ENCODE measurements around the gene ERAL1. TPM values are rescaled to one million over a fixed set of nuclear protein-coding genes. Genes with fewer than 3 reads are reported as not detected.

Gene ERAL1
- polyA plus RNA-seq, 1 donor (not counting 4 experiments of a cell fraction or from before 2014, with no cell fraction given) = 46.5 TPM

DNA sequence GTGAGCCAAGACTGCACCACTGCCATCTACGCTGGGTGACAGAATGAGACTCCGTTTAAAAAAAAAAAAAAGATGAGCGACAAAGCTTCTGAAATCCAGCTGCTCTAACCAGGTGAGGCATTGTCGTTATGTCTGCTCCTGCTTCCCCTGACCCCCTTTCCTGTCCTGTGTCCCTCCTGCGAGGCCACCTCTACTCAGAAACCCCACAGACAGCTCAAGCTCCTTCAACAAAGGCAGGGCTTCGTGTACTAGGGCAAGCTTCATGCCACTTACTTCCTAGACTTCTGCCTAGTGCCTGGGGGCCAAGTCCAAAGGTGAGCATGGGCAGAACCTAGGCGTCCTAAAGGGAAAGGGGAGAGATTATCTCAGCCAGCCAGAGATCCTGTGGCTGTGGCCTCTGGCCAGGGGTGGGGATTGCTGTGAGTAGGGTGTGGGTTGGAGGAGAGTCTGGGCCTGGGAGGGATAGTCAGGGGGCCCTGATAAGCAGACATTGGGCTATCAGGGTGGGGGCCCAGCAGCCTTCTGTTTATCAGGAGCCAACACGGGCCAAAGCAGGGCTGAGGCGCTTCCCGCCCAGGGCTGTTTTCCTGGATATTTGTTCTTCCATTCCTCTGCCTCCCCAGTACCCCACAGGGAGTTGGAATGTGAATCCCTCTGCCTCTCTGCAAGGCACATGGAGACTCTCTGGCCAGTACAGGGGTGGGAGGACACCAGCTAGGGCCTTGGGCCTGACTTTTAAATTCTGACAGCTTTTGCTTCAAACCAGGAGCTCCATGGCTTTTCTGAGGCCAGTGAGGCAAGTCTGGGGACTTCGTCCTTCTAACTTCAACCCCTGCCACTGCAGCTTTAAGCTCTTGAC lies 10.4 kb downstream of the ERAL1 start:
- Histone ChIP-seq H4K20me1 (ENCODE audit: control insufficient read depth, extremely low read depth, insufficient read depth, low read length) (no peaks in the 10 kb centered on the region), H3K4me2 (ENCODE audit: control insufficient read depth, extremely low read depth, insufficient read depth, low read depth, low read length) (no peak overlapping the region), H3K27ac (ENCODE audit: control insufficient read depth, insufficient read depth, low read length) (no peak overlapping the region), H2AFZ (ENCODE audit: control insufficient read depth, low read length) (no peak overlapping the region), H3K4me3 (ENCODE audit: control insufficient read depth in 2 of 3, extremely low read depth in 1 of 3, insufficient read depth in 2 of 3, low read depth in 1 of 3, low read length in 3 of 3) (no peak overlapping the region), H3K9me3 (ENCODE audit: control insufficient read depth, low read depth, low read length) (no peaks in the 10 kb centered on the region), H3K36me3 (ENCODE audit: control insufficient read depth in 2 of 2, extremely low read depth in 1 of 2, insufficient read depth in 2 of 2, low read length in 2 of 2) (peaks cover 5 to 6% of the 10 kb centered on the region in 2 experiments), H3K27me3 (ENCODE audit: control insufficient read depth, extremely low read depth, insufficient read depth, low read length) (no peaks in the 10 kb centered on the region), H3K9ac (ENCODE audit: control insufficient read depth, extremely low read depth, insufficient read depth, low read length) (no peak overlapping the region), H3K9me1 (ENCODE audit: control insufficient read depth, extremely low read depth, insufficient read depth, low read length) (peaks cover 3% of the 10 kb centered on the region), H3K4me1 (ENCODE audit: control insufficient read depth, extremely low read depth, insufficient read depth, low read length) (peaks cover 5% of the 10 kb centered on the region), H3K79me2 (ENCODE audit: control insufficient read depth, insufficient read depth, low read length) (no peaks in the 10 kb centered on the region)
- dilution Hi-C loops (cut with MboI; ENCODE audit: extremely low pct_ligation_motif_present, low sequenced_read_pairs) = no loop called here
- FAIRE-seq = no peak
- no peak for TF ChIP-seq EZH2 (IDR thresholded peaks at IDR 0.05; ENCODE audit: low read length)
- TF ChIP-seq, protein P1, sequence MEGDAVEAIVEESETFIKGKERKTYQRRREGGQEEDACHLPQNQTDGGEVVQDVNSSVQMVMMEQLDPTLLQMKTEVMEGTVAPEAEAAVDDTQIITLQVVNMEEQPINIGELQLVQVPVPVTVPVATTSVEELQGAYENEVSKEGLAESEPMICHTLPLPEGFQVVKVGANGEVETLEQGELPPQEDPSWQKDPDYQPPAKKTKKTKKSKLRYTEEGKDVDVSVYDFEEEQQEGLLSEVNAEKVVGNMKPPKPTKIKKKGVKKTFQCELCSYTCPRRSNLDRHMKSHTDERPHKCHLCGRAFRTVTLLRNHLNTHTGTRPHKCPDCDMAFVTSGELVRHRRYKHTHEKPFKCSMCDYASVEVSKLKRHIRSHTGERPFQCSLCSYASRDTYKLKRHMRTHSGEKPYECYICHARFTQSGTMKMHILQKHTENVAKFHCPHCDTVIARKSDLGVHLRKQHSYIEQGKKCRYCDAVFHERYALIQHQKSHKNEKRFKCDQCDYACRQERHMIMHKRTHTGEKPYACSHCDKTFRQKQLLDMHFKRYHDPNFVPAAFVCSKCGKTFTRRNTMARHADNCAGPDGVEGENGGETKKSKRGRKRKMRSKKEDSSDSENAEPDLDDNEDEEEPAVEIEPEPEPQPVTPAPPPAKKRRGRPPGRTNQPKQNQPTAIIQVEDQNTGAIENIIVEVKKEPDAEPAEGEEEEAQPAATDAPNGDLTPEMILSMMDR (optimal IDR thresholded peaks at IDR 0.05 in 1 of 3, IDR thresholded peaks at IDR 0.05 in 1 of 3, conservative IDR thresholded peaks at IDR 0.05 in 1 of 3; ENCODE audit: extremely low read depth in 1 of 3, insufficient read depth in 2 of 3, low read length in 3 of 3) = no peak
- no peak for DNase-seq (ENCODE audit: low read depth, low spot score)

DNA sequence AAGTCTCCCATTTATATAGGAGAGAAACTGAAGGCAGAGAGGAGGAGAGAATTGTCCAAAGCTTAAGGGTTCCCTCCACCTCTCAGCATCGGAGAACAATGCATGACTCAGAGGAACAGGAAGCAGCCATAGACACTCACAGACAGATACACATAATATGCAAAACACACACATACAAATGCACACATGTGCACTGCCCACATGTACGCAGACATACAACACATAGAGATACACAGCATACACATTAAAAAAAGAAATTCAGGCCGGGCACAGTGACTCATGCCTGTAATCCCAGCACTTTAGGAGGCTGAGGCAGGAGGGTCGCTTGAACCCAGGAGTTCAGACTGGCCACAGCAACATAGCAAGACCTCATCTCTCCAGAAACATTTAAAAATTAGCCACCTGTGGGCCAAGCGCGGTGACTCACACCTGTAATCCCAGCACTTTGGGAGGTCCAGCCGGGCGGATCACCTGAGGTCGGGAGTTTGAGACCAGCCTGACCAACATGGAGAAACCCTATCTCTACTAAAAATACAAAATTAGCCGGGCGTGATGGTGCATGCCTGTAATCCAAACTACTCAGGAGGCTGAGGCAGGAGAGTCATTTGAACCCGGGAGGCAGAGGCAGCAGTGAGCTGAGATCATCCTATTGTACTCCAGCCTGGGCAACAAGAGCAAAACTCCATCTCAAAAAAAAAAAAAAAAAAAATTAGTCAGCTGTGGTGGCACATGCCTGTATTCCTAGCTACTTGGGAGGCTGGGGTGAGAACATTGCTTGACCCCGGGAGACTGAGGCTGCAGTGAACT lies 11.3 kb downstream of the ERAL1 start:
- H3K9me1 ChIP-seq (ENCODE audit: control insufficient read depth, extremely low read depth, insufficient read depth, low read length) = peaks cover 3% of the 10 kb centered on the region
- no peaks in the 10 kb centered on the region for H3K27me3 ChIP-seq (ENCODE audit: control insufficient read depth, extremely low read depth, insufficient read depth, low read length)
- H2AFZ ChIP-seq (ENCODE audit: control insufficient read depth, low read length) = no peak overlapping the region
- peaks cover 5% of the 10 kb centered on the region for H3K4me1 ChIP-seq (ENCODE audit: control insufficient read depth, extremely low read depth, insufficient read depth, low read length)
- H3K9ac ChIP-seq (ENCODE audit: control insufficient read depth, extremely low read depth, insufficient read depth, low read length) = no peak overlapping the region
- dilution Hi-C loops (cut with MboI; ENCODE audit: extremely low pct_ligation_motif_present, low sequenced_read_pairs) = no loop called here
- FAIRE-seq = peak; percentile 34
- no peaks in the 10 kb centered on the region for H3K9me3 ChIP-seq (ENCODE audit: control insufficient read depth, low read depth, low read length)
- no peak overlapping the region for H3K4me2 ChIP-seq (ENCODE audit: control insufficient read depth, extremely low read depth, insufficient read depth, low read depth, low read length)
- no peak overlapping the region for H3K4me3 ChIP-seq (ENCODE audit: control insufficient read depth in 2 of 3, extremely low read depth in 1 of 3, insufficient read depth in 2 of 3, low read depth in 1 of 3, low read length in 3 of 3)
- TF ChIP-seq, protein P1 (optimal IDR thresholded peaks at IDR 0.05 in 1 of 3, IDR thresholded peaks at IDR 0.05 in 1 of 3, conservative IDR thresholded peaks at IDR 0.05 in 1 of 3; ENCODE audit: extremely low read depth in 1 of 3, insufficient read depth in 2 of 3, low read length in 3 of 3) = no peak
- TF ChIP-seq EZH2 (IDR thresholded peaks at IDR 0.05; ENCODE audit: low read length) = no peak
- no peaks in the 10 kb centered on the region for H3K79me2 ChIP-seq (ENCODE audit: control insufficient read depth, insufficient read depth, low read length)
- H4K20me1 ChIP-seq (ENCODE audit: control insufficient read depth, extremely low read depth, insufficient read depth, low read length) = no peaks in the 10 kb centered on the region
- DNase-seq (ENCODE audit: low read depth, low spot score) = no peak
- no peak overlapping the region for H3K27ac ChIP-seq (ENCODE audit: control insufficient read depth, insufficient read depth, low read length)
- H3K36me3 ChIP-seq (ENCODE audit: control insufficient read depth in 2 of 2, extremely low read depth in 1 of 2, insufficient read depth in 2 of 2, low read length in 2 of 2) = no peaks in the 10 kb centered on the region

All from keratinocyte (primary cell).